Measurements from ENCODE around the gene GPR107.

GPR107 gene

GRCh38 chr9:130156672-130157071 is 103.0 kb downstream of the GPR107 start:
- Histone ChIP-seq H3K9ac (ENCODE audit: low read depth, low read length) (no peak overlapping the region), H3K9me3 (replicated peaks; ENCODE audit: low read length) (no peaks in the 10 kb centered on the region), H3K4me2 (ENCODE audit: low read length) (peak overlapping the region; percentile 9), H3K4me3 (ENCODE audit: low read length) (no peak overlapping the region), H3K36me3 (ENCODE audit: insufficient read depth, low read length) (no peaks in the 10 kb centered on the region), H3K27me3 (ENCODE audit: control insufficient read depth, insufficient read depth, low read length) (no peaks in the 10 kb centered on the region), H3K4me1 (ENCODE audit: control insufficient read depth, insufficient read depth, low read length) (peaks cover 7% of the 10 kb centered on the region)

- Histone ChIP-seq H3K36me3 (ENCODE audit: insufficient read depth, low read length) (no peaks in the 10 kb centered on the region), H3K4me3 (ENCODE audit: low read length) (no peak overlapping the region), H3K9me3 (replicated peaks; ENCODE audit: low read length) (no peaks in the 10 kb centered on the region), H3K4me2 (ENCODE audit: low read length) (peak overlapping the region; percentile 9), H3K27me3 (ENCODE audit: control insufficient read depth, insufficient read depth, low read length) (no peaks in the 10 kb centered on the region), H3K9ac (ENCODE audit: low read depth, low read length) (no peak overlapping the region), H3K4me1 (ENCODE audit: control insufficient read depth, insufficient read depth, low read length) (peaks cover 7% of the 10 kb centered on the region)
These were observed 103.4 kb downstream of the GPR107 start for GRCh38 chr9:130157079-130157478.

- no peak overlapping the region for H3K9ac ChIP-seq (ENCODE audit: low read depth, low read length)
- peaks cover 7% of the 10 kb centered on the region for H3K4me1 ChIP-seq (ENCODE audit: control insufficient read depth, insufficient read depth, low read length)
- no peaks in the 10 kb centered on the region for H3K27me3 ChIP-seq (ENCODE audit: control insufficient read depth, insufficient read depth, low read length)
- no peaks in the 10 kb centered on the region for H3K9me3 ChIP-seq (replicated peaks; ENCODE audit: low read length)
- H3K4me3 ChIP-seq (ENCODE audit: low read length) = no peak overlapping the region
- no peak overlapping the region for H3K4me2 ChIP-seq (ENCODE audit: low read length)
- H3K36me3 ChIP-seq (ENCODE audit: insufficient read depth, low read length) = no peaks in the 10 kb centered on the region
These were observed 104.3 kb downstream of the GPR107 start for GRCh38 chr9:130158001-130158400.

- no peak overlapping the region for H3K4me3 ChIP-seq (ENCODE audit: low read length)
- H3K27me3 ChIP-seq (ENCODE audit: control insufficient read depth, insufficient read depth, low read length) = no peaks in the 10 kb centered on the region
- H3K36me3 ChIP-seq (ENCODE audit: insufficient read depth, low read length) = no peaks in the 10 kb centered on the region
- H3K4me1 ChIP-seq (ENCODE audit: control insufficient read depth, insufficient read depth, low read length) = peaks cover 7% of the 10 kb centered on the region
- H3K9ac ChIP-seq (ENCODE audit: low read depth, low read length) = no peak overlapping the region
- no peak overlapping the region for H3K4me2 ChIP-seq (ENCODE audit: low read length)
- no peaks in the 10 kb centered on the region for H3K9me3 ChIP-seq (replicated peaks; ENCODE audit: low read length)
These were observed 105.4 kb downstream of the GPR107 start for GRCh38 chr9:130159057-130159456.

GRCh38 chr9:130159915-130160670 is 106.4 kb downstream of the GPR107 start:
- H3K4me3 ChIP-seq (ENCODE audit: low read length) = no peak overlapping the region
- H3K27me3 ChIP-seq (ENCODE audit: control insufficient read depth, insufficient read depth, low read length) = no peaks in the 10 kb centered on the region
- no peaks in the 10 kb centered on the region for H3K9me3 ChIP-seq (replicated peaks; ENCODE audit: low read length)
- H3K4me1 ChIP-seq (ENCODE audit: control insufficient read depth, insufficient read depth, low read length) = peaks cover 7% of the 10 kb centered on the region
- H3K4me2 ChIP-seq (ENCODE audit: low read length) = no peak overlapping the region
- no peaks in the 10 kb centered on the region for H3K36me3 ChIP-seq (ENCODE audit: insufficient read depth, low read length)
- no peak overlapping the region for H3K9ac ChIP-seq (ENCODE audit: low read depth, low read length)

GRCh38 chr9:130160862-130161470 is 107.3 kb downstream of the GPR107 start:
- no peak overlapping the region for H3K4me3 ChIP-seq (ENCODE audit: low read length)
- peaks cover 7% of the 10 kb centered on the region for H3K4me1 ChIP-seq (ENCODE audit: control insufficient read depth, insufficient read depth, low read length)
- H3K4me2 ChIP-seq (ENCODE audit: low read length) = no peak overlapping the region
- H3K36me3 ChIP-seq (ENCODE audit: insufficient read depth, low read length) = no peaks in the 10 kb centered on the region
- H3K9me3 ChIP-seq (replicated peaks; ENCODE audit: low read length) = no peaks in the 10 kb centered on the region
- no peak overlapping the region for H3K9ac ChIP-seq (ENCODE audit: low read depth, low read length)
- no peaks in the 10 kb centered on the region for H3K27me3 ChIP-seq (ENCODE audit: control insufficient read depth, insufficient read depth, low read length)

GRCh38 chr9:130165579-130165978 is 111.9 kb downstream of the GPR107 start:
- no peaks in the 10 kb centered on the region for H3K27me3 ChIP-seq (ENCODE audit: control insufficient read depth, insufficient read depth, low read length)
- no peaks in the 10 kb centered on the region for H3K4me1 ChIP-seq (ENCODE audit: control insufficient read depth, insufficient read depth, low read length)
- H3K4me3 ChIP-seq (ENCODE audit: low read length) = no peak overlapping the region
- no peak overlapping the region for H3K9ac ChIP-seq (ENCODE audit: low read depth, low read length)
- H3K9me3 ChIP-seq (replicated peaks; ENCODE audit: low read length) = no peaks in the 10 kb centered on the region
- H3K36me3 ChIP-seq (ENCODE audit: insufficient read depth, low read length) = no peaks in the 10 kb centered on the region
- no peak overlapping the region for H3K4me2 ChIP-seq (ENCODE audit: low read length)

- H3K9ac ChIP-seq (ENCODE audit: low read depth, low read length) = no peak overlapping the region
- H3K4me2 ChIP-seq (ENCODE audit: low read length) = no peak overlapping the region
- no peaks in the 10 kb centered on the region for H3K27me3 ChIP-seq (ENCODE audit: control insufficient read depth, insufficient read depth, low read length)
- H3K4me3 ChIP-seq (ENCODE audit: low read length) = no peak overlapping the region
- peaks cover under 1% of the 10 kb centered on the region for H3K4me1 ChIP-seq (ENCODE audit: control insufficient read depth, insufficient read depth, low read length)
- no peaks in the 10 kb centered on the region for H3K36me3 ChIP-seq (ENCODE audit: insufficient read depth, low read length)
- H3K9me3 ChIP-seq (replicated peaks; ENCODE audit: low read length) = no peaks in the 10 kb centered on the region
These were observed 112.7 kb downstream of the GPR107 start for GRCh38 chr9:130166399-130166798.

GRCh38 chr9:130167927-130168326 is 114.2 kb downstream of the GPR107 start:
- no peak overlapping the region for H3K9ac ChIP-seq (ENCODE audit: low read depth, low read length)
- no peaks in the 10 kb centered on the region for H3K36me3 ChIP-seq (ENCODE audit: insufficient read depth, low read length)
- H3K27me3 ChIP-seq (ENCODE audit: control insufficient read depth, insufficient read depth, low read length) = no peaks in the 10 kb centered on the region

GRCh38 chr9:130171226-130172148 is 117.8 kb downstream of the GPR107 start:
- peak overlapping the region; percentile 67 for H3K9ac ChIP-seq (ENCODE audit: low read depth, low read length)
- no peaks in the 10 kb centered on the region for H3K27me3 ChIP-seq (ENCODE audit: control insufficient read depth, insufficient read depth, low read length)
- H3K36me3 ChIP-seq (ENCODE audit: insufficient read depth, low read length) = peaks cover 3% of the 10 kb centered on the region
- no peaks in the 10 kb centered on the region for H3K9me3 ChIP-seq (replicated peaks; ENCODE audit: low read length)
- peak overlapping the region; percentile 89 for H3K4me2 ChIP-seq (ENCODE audit: low read length)
- H3K4me1 ChIP-seq (ENCODE audit: control insufficient read depth, insufficient read depth, low read length) = peaks cover 17% of the 10 kb centered on the region
- peak overlapping the region; percentile 69 for H3K4me3 ChIP-seq (ENCODE audit: low read length)

More at GRCh38 chr9:130167927-130168326, 114.2 kb downstream of the GPR107 start:
- Histone ChIP-seq H3K9me3 (replicated peaks; ENCODE audit: low read length) (no peaks in the 10 kb centered on the region), H3K4me3 (ENCODE audit: low read length) (no peak overlapping the region), H3K4me1 (ENCODE audit: control insufficient read depth, insufficient read depth, low read length) (peaks cover 5% of the 10 kb centered on the region), H3K4me2 (ENCODE audit: low read length) (no peak overlapping the region)

GRCh38 chr9:130172161-130172857 is 118.6 kb downstream of the GPR107 start, which contains the start of gene NCS1:
TSS of gene NCS1 (plus strand) at chr9:130172404. CDS start at chr9:130172664, 260 bp downstream.
- H3K36me3 ChIP-seq (ENCODE audit: insufficient read depth, low read length) = peaks cover 4% of the 10 kb centered on the region
- H3K9me3 ChIP-seq (replicated peaks; ENCODE audit: low read length) = no peaks in the 10 kb centered on the region
- peaks cover 17% of the 10 kb centered on the region for H3K4me1 ChIP-seq (ENCODE audit: control insufficient read depth, insufficient read depth, low read length)
- peak within 1 kb of the TSS; percentile 97 for H3K4me2 ChIP-seq (ENCODE audit: low read length)
- H3K27me3 ChIP-seq (ENCODE audit: control insufficient read depth, insufficient read depth, low read length) = no peaks in the 10 kb centered on the region
- H3K9ac ChIP-seq (ENCODE audit: low read depth, low read length) = peak within 1 kb of the TSS; percentile 82
- peak within 1 kb of the TSS; percentile 79 for H3K4me3 ChIP-seq (ENCODE audit: low read length)
